A204.1 (cell line): Measurements from ENCODE around the gene LNX2.

Experiments used
- FAIRE-seq: peaks from 2 replicates; lab custom pipeline; 2012; peaks lifted over from hg19 to GRCh38; lab: Jason Lieb, UNC

Gene LNX2

DNA sequence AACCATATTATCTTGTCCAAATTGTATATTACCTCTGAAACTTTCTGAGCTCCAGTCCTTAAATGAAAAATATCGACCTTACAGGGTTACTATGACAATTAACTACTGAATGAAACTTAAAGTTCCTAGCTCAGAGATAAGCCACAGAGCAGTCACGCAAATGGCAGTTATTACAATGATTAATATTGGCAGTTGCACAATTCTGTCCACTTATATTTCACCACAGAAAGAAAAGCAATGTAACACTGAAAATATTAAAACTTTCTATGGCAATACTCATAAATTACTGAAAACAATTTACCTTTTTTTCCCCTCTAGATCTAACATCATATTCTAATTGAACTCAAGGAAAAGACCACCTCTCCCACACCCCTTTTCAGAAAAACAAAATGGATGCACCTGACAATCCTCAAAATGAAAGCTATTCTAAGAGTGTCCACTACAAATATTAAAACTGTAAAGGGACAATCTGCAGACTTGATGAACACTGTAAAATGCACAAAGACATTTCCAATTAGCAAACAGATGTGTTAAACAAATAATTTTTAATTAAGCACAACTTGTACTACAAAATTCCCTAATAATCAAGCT lies 14.6 kb downstream of the LNX2 start:
- no peak for FAIRE-seq

DNA sequence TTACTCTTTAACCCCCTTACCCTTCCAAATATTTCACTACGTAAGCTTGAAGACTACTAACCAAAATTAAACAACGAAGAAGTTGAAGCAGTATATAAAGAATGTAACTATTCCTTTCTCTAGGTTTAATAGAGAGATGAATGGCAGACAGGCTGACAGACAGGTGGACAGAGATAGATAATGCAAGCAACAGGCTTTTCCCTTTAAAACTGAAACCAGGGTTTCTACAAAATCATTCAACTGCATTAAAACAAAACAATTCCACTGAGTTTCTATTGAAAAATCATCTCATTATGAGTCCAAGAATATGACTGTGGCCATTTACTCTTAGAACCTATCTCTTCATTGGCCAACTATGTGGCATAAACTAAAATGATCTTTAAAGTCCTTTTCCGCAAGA lies 15.2 kb downstream of the LNX2 start:
- no peak for FAIRE-seq

DNA sequence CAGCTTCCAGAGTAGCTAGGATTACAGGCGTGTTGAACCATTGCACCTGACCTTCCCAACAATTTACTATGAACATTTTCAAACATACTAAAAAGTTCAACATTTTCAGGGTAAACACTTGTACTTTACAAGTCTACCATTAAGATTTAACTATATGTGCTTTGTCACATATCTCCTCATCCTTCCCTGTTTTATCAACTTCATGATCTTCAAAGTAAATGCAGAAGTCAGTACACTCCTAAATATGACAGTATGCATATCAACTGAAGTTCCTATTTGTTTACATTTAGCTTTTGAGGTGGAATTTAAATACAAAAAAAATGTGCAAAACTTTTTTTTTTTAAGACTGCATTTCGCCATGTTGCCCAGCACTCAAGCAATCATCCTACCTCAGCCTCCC lies 18.5 kb downstream of the LNX2 start:
- FAIRE-seq: no peak

DNA sequence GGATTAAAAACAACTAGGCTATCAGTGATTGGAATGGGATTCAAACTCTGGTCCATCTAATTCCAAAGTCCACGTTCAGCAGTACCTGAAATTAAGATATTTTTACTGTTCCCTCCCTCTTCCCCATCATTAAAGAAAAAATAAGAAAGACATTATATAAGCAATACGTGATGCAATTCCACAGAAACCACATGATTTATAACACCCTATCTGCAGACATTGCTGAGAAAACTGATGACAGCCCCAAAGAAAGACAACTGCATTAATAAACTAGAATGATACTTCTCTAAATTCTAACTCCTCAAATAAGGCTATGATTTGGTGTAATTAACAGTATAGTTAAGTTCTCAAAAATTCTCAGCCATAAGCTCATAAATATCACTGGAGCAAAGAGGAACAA lies 19.1 kb downstream of the LNX2 start:
- no peak for FAIRE-seq

DNA sequence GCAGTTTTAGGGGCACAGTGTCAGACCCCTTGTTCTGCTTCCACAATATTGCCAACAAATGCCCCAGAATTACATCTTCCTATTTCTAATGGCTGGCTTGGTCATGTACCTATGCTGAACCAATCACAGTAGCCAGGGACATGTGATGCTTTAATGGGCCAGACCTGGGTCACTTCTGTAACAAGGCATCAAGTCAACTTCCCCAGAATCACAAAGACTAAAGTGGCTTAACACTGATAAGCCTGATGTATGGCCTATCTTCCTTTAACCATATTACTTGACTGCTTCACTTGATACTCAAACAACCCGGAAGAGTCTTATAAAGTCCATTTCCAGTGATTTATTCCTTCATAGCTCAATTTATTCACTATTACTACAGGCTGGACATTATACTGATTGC lies 19.6 kb downstream of the LNX2 start:
- no peak for FAIRE-seq

DNA sequence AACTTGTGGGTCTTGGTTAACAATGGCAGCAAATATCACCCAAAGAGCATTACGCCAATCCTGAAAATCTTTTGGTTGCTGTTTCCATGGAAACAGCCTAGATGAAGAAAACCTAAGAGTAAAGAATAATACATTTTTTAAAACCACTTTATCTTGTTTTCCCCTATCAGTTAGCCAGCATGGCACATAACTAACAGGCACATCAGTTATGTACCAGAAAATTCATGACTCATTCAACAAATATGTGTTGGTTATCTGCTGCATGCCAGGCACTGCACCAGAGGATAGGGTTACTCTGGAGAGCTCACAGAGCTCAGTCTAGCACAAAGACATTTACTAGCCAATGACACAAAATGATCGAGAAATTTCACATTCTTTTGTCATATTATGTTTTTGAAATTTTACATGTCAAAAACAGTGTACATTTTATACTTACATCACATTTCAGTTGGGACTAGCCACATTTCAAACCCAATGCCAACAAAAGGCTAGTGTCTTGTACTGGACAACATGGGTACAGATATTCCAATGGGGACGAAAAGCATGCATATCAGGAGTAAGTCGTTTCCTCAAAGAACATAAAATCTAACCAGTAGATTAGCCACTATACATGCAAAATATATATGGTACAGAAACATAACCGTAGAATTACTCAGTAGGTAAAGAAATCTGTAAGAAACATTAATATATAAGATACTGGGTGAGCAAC lies 20.3 kb downstream of the LNX2 start:
- FAIRE-seq: no peak

DNA sequence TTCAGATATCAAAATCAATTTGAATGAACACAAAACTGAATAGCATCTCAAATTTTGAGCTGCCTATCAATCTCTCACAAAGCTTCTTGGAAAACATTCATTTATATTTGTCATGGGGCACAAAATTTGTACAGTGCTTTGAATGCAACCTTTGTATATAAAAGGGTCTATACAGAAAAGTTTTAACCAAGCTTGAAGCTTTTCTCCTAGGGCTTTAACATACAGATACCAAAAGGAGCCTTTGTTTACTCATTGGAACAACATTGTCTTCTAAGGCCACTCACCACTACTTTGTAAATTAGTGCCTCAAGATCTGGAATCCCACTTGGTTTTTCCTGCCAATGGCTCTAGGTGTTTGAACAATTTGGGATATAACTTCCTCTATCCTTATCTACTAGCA lies 21.2 kb downstream of the LNX2 start:
- no peak for FAIRE-seq

DNA sequence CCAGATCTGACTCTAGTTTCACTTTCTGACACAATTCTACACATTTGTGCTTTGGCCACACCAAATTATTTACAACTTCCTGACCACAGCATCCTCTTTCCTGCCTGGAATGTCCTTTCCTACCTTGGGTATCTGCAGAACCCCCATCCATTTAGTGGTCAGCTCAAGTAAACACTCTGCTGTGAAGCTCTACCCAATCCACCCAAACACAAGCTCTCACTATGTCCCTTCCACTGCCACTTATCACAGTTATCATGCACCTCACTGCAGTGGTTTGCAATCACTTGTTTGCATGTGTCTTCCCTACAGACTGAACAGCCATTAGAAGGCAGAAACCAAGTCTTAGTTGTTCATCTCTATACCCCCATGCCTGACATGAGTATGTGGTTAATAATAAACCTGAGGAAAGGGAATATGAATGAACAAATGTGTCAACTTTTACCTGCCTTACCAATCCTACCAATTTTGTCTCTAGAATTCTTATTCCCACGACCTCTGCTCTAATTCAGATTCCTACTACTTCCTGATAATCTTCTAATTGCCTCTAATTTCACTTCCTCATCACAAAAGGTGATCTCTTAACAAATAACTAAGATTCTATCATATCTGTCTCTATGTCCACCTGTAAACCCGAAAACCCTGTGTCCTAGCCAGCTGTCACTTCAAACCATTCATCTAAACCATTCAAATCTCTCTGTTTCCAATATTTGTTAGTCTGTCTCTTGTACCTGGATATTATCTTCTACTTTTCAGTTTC lies 25.1 kb downstream of the LNX2 start:
- FAIRE-seq: no peak

DNA sequence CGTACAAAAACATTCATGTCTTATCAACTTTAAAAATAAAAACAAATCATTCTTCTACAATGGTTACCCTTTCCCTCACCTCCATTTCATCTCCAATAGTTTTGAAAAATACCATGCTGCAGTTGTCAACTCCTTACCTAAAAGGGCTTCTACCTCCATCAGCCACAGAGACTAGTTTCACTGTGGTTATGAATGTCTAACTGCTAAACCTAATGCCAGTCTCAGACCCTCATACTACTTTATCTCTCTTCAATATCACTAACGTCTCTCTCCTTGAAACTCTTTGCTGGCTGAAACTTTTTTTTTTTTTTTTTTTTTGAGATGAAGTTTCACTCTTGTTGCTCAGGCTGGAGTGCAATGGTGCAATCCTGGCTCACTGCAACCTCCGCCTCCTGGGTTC lies 27.1 kb downstream of the LNX2 start:
- FAIRE-seq: no peak

DNA sequence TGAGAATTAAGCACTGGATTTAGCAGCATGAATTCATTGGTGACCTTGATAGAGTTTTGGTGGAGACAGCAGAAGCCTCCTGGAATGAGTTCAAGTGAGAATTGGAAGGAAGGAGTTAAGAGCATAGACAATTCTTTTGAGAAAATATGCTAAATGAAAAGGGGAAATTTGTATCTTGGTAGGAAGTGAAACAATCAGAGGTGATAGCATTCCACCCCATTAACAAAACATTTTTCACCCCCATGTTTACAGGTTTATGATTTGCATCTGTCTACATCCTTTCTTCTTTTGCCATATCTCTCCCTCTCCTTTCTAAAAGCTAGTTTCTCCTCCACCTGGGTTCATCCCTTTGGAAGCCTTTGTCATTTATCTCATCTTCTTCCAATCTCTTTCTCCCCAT lies 27.5 kb downstream of the LNX2 start:
- FAIRE-seq: no peak

DNA sequence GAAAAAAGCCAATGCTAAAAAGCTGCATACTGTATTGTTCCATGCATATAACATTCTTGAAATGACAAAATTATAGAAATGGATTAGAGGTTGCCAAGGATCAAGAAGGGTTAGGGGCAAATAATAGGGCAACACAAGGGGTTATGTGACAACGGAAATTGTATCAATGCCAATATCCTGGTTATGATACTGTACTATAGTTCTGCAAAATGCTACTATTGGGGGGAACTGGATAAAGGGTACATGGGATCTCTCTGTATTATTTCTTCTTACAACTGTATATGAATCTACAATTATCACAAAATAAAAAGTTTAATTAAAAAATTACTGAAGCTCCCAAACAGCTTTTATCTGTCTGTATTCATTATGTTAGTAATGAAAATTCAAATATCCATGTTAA lies 31.9 kb downstream of the LNX2 start:
- FAIRE-seq: no peak

DNA sequence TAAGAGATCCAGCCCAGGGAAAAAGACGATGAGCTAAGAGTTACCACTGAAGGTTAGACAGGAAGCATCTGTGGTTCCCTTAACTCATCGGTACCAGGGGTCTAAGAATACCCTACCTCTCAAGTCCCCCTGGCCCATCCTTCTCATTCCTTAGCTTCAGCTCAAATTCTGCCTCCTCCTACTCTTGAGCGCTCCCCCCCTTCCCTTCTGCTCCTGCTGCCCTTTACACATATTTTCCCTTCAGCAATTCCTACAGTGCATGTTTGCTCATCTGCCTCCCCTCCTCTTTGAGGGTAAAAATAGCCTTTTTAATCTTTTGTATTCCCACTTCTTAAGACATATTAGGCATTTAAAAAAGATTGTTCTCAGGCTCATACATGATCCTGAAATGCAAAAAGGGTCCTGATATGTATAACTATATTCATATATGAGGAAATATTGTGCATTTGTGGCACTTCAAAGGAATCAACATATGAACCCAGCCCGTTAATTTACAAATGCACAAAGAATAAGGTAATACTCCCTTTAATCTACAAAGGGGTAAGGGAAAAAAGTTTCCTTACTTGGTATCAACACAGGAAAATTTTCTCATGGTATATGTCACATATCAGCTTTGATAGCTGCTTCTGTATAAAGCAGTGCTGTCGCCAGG lies 33.1 kb downstream of the LNX2 start:
- no peak for FAIRE-seq

DNA sequence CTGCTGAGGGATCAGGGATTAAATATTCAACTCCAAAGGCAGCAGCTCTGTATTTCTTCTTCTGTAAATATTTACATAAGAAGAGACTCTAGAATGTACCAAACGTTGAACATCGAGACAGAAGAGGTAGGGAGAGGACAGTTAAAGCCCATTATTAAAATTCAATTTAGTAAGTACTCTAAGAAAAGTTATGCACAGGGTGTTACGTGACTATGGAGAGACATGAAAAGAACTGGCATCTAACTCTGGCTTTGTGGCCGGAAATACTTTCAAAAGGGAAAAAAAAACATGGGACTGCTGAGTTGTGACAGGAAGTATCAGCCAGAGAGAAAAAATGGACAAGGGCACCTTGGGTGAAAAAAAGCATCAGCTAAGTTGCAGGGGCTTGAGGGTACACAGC lies 36.7 kb downstream of the LNX2 start:
- no peak for FAIRE-seq

DNA sequence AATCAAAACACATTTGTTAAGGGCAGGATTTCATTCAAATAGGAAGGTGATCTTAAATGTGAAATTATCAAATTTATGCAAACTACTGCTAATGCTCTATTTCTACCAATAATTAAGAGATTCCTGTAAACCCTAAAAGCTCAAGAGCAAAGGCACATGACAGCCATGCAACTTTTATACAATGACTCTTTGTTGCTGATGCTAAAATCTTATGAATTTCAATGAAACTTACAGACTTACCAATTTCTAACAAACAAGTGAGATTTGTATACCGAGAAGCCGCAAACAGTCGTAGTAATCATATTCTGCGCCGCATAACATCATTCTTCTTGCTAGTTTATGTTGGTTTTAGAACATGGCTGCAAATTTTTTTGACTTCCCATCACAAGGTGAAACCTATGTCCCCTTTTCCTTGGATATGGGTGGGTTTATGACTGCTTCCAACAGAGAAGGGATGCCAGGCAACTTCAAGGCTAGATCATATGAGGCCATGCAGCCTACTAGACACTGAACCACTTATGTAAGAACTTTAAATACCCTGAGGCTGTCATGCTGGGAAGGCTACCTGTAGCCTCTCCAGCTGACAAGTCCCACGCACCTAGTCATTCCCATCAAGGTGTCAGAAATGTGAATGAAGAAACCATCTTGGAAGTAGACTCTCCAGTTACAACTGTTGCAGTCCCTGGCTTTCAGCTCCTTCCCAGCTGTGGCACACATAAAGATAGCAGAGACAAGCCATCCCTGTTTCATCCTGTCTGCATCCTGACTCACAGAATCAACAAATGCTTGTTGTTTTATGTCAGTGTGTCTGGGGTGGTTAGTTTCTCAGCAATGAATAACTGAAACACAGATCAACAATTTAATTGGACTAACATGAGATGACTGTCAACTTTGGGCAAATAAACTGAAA lies 42.0 kb downstream of the LNX2 start:
- FAIRE-seq: no peak

DNA sequence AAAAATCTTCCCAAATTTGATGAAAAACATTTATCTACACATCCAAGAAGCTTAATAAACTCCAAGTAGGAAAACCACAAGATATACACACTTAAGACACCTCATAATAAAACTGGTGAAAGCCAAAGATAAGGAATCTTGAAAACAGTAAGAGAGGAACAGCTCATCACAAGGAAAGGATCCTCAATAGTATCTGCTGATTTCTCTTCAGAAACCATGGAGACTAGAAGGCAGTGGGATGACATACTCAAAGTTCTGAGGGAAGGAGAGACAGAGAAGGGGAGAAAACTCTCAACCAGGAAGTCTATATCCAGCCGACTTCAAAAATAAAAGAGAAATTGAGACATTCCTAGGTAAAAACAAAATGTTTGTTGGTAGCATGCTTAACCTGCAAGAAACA lies 45.7 kb downstream of the LNX2 start:
- FAIRE-seq: no peak

DNA sequence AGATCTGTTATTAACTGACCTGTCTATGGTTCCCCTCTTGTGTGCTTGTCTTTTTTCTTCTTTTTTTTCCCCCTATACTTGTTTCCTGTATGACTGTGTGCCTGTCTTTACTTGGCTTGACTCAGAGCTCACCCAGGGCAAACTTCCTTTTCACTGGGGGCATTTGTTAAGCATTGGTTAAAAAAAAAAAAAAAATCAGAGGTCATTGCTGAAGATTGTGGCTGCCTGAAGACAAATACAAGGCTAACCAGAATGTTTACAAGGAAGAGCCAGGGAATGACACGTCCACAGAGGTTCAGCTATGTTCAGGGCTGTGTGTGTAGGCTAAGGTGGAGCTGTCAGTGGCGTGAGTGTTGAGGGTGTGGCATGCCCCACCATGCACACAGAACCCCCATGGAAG lies 47.1 kb downstream of the LNX2 start:
- no peak for FAIRE-seq

DNA sequence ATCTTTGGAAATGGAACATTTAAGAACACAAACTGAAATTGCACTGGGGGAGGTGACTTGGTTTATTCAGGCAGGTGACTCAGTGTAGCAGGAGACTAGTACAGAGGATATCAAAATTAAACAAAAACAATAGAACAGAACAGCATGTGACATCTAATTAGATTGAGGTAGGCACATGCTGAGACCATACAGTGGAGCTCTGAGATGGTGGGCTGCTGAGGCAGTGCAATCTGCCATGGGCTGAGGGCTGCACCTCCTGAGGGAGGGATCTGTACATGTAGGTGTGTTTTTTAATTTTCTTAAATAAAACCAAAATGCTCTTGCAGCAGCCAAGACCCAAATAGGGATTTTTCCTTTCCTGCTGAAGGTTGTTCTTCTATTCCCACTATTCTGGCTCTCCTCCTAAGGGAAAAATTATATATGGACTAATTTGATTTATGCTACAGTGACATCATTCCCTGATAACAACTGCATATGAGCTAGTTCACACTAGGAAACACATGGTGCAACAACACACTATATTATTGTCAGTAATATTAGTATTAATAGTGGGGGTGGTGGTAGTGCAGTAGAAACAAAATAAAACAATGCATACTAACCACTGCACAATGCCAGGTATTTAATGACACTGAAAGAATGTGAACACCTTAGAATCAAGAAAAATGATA lies 48.0 kb downstream of the LNX2 start:
- FAIRE-seq: no peak

DNA sequence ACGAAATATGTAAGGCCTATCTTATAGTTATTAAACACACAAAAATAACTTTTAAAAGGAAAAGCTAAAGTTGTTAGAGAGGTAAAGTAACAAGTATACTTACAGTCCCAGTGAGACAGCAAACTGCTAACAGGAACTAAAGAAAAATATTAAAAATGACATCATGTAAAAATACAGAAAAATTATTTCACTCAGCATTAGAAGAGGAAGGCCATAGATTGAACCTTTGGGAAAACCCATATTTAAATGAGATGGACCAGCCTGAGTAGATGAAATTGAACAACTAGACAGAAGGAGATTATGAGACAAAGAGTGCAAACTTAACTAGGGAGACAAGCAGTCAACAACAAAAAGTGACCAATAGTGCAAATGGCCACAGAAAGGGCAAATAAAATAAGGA lies 49.4 kb downstream of the LNX2 start:
- FAIRE-seq: no peak

DNA sequence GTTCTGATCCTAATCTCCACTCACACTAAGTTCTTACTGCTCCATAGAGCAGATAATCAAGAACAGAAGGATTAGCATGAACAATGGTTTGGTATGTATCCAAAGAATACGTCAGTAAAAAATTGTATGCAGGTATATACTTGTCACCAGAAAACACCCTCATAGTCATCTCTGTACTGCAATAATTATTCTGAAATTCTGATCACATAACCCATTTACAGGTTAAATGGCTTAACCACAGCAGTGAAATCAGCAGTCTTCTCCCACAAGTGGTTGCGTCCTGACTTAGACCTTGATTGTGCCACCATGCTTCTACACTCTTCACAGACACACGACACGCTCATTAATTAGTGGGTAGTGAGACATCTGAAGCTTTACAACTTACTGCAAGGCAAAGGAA lies 50.9 kb downstream of the LNX2 start:
- no peak for FAIRE-seq

DNA sequence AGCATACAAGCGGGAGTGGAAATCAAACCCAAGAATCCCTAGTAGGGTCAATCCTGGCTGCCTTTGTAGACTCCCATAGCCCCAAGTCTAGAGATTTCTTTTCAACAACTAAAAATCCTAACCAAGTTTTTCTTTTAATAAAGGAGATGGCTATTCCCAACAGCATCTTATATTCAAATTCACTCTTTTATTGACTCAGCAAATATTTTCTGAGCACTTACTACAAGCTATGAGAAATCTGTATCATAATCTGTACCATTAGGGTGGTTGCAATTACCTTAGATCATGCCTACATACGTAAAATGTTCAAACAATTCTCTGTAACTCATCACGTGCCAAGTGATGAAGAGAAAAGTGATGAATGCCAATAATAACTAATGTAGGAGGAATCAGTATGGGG lies 54.5 kb downstream of the LNX2 start:
- no peak for FAIRE-seq

DNA sequence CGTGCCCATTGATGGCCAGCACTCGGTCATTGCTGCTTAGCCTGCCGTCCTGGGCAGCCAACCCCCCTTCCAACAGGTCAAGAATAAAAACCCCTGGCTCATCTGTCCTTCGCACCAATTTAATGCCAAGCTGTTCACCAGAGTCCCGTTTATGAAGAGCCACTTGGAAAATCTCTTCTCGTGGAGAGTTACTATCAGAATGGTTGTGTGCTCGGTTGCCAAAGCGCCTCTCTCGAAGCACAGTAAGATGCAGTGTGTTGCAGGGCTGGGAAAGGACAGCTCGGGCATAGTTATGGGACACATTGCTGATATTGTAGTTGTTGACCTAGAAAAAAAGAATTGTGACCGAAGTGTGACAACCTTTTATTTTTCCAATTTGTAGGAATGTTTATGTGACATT lies 57.9 kb downstream of the LNX2 start:
- no peak for FAIRE-seq

DNA sequence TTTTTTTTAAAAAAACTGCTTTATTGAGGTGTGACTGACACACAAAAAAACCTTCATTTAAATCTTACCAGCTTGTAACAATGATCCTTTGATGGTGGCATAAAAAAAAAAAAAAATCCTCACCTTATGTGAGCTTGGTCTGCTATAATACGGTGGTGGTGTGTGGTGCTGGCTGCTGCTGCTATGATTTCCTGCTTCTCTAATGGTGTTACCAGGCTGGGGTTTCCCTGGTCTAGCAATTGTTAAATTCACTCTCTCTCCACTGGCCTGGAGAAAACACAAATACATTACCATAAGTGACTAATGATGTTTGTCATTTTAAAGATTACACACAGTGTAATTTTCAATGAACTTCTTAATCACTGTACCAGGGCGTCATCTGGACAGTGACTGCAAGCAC lies 60.6 kb downstream of the LNX2 start:
- no peak for FAIRE-seq
